Middle frontal gyrus (tissue), 1 donor: ENCODE results near the gene TMPRSS6.

Experiments
- DNase-seq: peaks from one replicate; pipeline ENCODE4 v3.0.0-alpha.2; 2015; ENCODE audit warnings: low spot score; ENCODE audit errors: extremely low spot score

The TMPRSS6 gene

DNA sequence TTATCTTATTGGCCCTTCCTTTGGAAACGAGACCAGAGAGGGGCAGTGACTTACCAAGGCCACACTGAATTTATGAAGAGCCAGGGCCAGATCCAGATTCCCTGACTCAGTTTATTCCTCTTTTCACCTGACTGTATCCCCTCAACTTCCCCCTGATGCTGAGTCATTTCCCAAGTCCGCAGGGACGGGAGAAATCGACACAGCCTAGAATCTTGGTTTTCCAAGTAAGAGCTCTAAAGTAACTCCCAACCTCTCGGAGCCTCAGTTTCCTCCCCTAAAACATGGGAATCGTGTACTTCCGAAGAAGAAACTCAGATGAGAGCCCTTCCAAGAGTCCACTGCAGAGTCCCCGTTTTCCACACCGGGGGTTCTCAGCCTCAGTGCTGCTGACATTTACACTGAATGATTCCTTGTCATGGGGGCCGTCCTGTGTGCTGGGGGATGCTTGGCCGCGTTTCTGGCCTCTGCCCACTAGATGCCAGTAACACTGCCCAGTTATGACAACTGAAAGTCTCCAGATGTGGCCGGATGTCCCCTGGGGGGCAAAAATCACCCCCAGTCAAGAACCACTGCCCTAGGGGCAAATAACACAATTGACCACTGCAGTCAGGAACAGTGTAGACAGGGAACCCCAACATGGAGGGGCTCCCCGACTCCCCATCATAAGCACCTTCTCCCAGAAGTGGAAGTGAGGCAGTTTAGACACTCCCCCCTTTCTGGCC, 78.8 kb downstream of the TMPRSS6 start:
- DNase-seq = no peak

DNA sequence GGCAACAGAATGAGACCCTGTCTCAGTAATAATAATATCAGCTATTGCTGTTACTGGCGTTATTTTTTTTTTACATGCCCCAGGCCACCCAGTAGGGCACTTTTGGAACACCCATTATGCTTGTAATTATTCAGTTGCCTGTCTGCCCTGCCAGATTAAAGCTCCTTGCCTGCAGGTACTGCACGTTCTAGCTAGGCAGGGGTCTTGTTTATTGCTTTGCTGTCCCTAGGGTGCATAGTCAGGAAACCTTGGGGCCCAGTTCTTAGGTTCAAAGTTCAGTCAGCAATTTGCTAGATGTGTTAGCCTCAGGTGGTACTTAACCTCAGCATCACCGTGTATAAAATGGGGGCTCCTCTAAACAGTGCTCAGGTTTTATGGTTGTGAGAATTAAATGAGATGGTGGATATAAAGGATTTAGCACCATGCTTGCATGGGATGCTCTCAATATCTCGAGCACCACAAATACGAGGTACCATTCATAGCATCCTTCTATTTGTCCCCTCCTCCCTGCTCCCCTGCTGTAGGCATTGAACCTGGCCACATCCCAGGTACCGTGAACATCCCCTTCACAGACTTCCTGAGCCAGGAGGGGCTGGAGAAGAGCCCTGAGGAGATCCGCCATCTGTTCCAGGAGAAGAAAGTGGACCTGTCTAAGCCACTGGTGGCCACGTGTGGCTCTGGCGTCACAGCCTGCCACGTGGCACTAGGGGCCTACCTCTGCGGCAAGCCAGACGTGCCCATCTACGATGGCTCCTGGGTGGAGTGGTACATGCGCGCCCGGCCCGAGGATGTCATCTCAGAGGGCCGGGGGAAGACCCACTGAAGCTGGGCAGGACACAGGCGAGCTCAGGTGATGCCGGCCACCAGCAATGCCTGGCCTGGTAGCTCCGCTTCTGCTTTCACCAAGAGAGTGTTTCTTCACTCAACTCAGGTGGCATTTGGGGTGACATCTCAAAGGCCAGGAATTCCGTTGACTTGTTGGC, 80.5 kb downstream of the TMPRSS6 start:
- DNase-seq = no peak

DNA sequence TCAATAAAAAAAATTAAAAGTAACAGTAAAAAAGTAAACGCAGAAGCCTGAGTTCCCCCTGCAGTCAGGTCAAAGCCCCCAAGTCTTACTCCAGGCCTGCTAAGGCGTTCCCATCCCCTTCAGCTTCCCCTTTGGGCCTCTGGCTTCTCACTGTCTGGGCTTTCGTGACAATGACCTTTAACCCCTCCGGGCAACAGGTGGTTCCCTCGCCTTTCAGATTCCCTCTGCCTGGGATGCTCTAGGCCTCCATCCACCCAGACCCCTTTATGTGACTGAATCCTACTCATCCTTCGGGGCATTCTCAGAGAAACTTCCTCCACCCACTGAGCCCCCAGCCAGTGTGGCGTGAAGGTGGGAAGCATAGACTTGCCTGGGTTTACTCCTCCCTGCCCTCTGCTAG, 82.0 kb downstream of the TMPRSS6 start:
- no peak for DNase-seq

DNA sequence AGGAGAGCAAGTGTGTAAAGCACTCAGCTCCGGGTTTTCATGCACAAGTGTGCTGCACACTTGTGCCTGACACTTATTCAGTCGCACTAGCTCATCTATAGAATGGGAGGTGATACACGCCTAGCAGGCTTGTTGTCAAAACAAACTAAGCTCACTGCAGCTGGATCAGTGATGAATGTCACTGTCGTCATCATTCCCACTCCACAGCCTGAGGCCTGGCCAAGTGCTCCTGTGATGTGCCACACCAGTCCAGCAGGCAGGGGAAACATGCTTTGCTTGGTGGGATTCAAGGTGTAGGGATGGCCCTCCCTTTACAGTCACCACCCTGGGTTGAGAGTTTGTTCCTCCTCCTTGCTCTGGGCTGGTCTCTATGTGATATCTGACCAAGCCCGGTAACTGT, 83.2 kb downstream of the TMPRSS6 start:
- no peak for DNase-seq

DNA sequence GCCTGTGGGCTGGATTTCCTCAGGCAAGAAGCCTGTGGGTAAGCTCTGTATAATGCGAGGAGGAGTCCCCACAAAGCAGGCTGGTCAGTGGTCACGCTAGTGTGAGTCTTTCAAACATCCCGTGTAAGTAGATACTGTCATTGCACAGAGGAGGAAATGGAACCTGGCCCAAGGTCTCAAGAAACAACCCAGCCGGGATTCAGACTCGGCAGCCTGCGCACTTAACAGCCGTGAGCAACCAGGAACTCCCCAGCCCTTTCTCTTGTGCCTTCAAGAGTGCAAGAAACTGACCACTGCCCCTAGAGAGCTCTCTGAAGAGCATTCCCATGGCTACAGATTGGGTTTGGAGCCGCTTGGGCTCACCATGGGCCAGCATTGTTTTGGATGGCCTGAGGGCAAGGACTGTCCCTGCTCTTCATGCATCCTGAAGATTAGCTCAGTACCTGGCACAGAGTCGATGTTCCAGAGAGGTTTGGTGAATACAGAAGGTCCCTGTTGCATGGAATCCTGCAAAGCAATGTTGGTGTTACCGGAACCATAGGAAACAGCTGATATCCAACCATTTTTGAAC, 83.9 kb downstream of the TMPRSS6 start:
- no peak for DNase-seq

DNA sequence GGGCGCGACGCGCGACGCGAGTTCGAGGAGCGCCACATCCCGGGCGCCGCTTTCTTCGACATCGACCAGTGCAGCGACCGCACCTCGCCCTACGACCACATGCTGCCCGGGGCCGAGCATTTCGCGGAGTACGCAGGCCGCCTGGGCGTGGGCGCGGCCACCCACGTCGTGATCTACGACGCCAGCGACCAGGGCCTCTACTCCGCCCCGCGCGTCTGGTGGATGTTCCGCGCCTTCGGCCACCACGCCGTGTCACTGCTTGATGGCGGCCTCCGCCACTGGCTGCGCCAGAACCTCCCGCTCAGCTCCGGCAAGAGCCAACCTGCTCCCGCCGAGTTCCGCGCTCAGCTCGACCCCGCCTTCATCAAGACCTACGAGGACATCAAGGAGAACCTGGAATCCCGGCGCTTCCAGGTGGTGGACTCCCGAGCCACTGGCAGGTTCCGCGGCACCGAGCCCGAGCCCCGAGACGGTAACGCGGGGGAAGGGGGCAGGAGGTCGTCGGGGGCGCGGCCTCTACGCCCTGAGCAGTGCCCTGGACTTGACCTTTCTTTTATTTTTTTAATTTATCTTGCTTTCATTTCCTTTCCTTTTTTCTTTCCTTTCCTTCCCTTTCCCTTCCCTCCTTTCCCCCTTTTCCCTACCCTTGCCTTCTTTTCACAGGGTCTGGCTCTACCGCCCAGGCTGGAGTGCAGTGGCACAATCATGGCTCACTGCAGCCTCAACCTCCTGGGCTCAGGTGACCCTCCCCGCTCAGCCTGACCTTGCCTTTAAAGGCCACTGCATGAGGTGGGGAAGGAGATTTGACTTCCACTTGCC, 85.0 kb downstream of the TMPRSS6 start:
- DNase-seq = no peak

DNA sequence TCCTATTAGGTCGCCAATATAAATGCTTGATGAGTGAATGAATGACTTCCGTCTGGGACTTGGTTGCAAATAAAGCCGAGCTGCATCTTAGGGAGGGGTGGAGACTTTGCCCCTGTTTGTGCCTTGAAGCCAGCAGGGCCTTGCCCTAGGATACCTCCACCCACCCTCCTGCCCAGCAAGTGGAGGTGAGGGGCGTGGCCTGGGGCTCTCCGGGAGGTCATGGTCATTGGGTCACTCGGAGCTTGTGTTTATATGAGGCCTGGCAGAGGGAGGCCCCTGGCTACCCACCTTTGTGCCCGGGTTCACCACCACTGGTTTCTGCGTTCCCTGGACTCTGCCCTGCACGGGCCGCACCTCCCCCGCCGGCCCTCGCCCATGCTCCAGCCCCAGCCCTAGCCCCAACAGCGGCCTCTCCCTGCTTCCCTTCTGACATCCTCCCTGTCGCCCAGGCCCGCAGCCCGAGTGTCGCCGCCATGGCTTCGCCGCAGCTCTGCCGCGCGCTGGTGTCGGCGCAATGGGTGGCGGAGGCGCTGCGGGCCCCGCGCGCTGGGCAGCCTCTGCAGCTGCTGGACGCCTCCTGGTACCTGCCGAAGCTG, 85.7 kb downstream of the TMPRSS6 start:
- no peak for DNase-seq

DNA sequence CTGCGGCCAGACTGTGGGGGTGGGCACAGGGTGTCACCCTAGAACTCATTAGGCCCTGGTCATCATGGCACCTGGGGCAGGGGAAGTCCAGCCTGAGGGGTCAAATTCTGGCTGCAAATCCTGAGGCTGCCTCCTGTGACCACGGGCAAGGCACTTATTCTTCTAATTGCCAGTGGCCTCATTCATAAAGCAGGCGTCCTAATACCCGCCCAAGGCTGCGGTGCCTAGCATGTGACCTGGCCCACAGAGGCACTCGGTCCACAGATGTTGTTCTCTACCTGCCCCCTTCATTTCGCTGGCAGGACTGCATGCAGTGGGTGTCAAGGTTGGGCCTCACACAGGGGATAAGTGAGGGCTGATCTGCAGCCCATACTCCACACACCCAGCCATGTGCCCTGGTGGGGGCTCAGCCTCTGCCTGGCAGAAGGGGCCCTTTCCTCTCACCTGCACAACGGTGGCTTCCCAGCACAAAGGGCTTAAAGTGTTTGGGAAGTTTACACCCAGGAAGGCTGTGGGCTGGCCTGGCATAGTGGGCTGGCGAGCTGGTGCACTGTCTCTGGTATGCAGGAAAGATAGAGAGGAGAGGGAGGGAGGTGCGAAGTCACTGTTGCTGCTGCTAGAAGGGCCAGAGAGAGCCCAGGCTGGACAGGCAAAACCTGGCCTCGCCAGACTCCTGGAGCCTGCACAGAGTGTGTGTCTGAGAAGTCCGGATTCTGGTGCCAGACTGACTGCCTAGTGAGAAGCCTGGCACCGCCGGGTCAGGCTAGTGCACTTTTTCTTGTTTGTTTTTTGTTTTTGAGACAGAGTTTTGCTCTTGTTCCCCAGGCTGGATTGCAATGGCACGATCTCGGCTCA, 86.8 kb downstream of the TMPRSS6 start:
- DNase-seq = no peak

DNA sequence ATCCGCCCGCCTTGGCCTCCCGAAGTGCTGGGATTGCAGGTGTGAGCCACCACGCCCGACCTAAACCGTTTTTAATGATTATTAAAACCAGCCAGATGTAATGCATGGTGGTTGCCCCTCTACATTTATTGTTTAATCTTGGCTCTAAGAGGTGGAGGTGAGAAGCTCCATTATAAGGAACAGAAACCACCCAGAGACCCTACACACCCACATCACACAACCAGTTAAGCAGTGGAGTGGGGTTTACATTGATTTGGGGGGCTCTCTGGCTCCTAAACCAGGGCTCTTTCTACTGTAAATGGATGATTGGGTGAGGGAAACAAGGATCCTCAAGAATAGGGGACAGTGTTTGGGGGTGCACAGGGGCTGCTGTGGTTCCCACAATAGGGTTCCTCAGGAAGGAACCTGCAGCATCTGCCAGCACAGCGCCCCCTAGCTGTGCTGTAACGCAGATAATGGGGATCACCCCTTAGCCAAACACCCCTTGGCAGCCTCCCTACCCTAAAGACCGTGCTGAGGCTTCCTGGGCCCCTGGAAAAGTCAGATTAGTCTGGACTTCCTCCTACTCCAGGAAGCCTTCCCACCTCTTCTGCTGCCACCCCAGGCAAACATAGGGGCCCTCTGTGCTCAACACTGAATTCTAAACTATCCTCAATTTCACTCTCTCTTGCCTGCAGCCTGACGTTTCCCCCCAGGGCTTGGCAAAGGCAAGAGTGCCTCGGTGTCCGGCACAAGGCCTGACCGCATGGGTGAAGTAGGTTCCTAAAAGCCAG, 87.6 kb downstream of the TMPRSS6 start:
- DNase-seq = no peak

DNA sequence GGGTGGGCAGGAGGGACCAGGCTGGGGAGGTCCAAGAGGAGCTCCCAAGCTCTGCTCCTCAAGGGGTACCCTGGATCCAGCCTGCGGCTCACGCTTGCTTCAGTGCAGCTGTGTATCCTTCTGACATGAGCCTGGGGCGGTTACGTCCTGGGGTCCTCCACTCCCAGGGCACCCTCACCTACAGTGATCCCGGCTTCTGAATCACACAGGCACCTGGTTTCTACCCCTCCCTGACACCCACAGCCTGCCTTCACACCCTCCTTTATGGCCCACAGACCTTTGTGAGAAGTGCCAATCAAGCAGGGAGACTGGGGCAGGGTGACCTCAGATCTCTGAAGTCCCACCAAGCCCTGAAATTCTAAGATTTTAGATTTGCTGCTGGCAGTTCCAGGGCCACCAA, 88.5 kb downstream of the TMPRSS6 start:
- no peak for DNase-seq

DNA sequence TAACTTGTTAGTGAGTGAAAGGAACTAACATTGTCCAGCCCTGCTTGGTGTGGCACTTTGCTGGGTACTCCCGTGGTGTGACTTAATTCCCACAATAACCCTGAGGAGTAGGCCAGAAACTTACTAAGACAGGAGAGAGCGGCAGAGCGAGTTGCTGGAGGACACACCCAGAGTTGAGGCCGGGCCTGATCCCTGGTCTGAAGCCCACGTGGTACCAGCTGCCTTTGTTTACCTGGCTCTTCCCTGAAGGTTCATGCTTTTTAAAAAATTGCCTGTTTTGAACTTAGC, 89.4 kb downstream of the TMPRSS6 start:
- no peak for DNase-seq

DNA sequence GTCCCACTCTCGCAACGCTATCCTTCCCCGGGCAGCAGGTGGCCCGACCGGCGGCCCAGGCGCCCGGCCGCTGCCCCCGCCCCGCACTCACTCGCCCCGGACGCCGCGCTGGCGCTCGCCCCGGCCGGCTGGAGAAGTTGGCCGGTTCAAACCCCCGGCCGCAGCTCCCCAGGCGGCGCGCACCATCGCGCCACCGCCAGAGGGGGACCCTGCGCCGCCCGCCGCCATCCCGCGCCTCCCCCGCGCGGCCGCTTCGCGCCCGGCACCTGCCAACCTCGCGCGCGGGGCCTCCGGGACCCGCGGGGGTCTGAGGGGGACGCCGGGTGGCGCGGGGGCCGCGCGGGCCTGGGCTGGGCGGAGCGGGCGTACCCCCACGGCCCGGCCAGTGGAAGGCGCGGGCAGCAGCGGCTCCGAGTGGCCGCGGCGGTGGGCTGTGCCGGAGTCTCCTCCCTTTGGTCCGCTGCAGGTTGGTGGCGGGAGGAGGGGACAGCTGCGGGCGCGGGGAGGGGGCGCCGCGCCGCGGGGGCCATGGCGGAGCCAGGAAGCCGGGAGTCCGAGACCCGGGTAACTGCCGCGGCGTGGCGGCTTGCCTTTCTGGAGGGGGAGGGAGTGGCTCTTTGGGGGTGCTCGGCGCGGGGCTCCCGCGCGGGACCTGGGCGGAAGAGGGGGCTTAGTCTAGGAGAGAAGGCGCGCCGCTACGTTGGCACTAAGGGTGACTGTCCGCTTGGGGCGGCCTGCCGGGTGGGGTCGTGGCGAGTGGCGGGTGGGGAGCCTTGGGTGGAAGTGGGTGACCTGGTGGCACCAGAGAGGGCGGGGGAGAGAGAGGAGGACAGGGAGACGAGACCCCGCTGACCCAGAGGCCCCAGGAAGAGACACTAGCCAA, 90.0 kb downstream of the TMPRSS6 start, which contains the start of the genes MPST and TST:
Gene MPST (plus strand): TSS at position 434 of the 883 bp plus-strand sequence. CDS start 95 bp downstream, at position 529.
Gene TST (minus strand): TSS at position 139 of the 883 bp plus-strand sequence. CDS start 715 bp downstream, outside the sequence.
- peak; percentile 64 for DNase-seq

DNA sequence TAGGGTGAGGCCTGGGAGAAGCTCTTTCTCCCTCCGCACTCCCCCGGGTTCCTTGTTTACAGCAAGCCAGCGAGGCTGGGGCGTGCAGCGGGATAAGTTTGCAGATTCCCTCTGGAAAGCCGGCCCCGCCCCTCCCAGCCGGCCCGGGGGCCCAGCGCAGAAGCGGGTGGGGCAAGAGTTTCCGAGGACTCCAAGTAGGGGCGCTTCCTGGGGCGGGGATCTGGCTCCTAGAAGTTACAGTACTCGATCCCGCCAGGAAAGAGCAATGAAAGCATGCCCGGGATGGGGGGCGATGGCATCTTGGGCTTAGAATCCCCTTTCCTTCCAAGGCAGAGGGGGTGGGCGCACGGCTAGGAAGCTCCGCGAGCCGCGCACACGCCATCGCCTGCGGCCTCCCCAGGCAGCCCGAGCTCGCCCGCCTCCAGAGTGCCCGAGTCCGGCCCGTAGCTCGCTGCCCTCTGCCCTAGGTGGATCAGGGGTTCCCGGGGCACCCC, 90.7 kb downstream of the TMPRSS6 start:
- no peak for DNase-seq

DNA sequence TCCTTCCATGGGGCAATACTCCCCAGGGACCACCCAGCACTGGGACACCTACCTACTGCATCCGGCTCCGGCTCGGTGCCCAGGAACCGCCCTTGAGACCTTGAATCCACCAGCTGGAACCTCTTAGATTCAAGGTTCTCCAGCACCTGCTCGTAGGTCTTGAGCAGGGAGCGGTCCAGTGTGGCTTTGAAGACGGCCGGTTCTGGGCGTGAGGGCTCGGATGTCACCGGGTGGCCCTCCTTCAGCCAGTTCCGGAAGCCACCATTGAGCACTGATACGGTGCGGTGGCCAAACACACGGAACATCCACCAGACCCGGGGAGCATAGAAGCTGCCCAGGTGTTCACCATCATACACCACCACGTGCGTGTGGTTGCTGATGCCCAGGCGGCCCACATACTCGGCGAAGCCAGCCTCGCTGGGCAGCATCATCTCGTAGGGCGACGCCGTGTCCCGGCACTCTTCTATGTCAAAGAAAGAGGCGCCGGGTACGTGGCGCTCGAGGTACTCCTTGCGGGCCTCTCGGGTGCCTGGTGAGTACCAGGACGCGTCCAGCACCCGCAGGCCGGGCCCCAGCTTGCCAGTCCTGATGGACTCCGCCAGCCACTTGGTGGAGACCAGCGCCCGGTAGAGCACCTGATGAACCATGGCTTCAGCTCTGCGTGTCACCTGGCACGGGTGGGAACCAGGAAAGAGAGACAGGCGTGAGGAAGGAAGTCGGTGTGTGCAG, 91.3 kb downstream of the TMPRSS6 start:
- DNase-seq = no peak

DNA sequence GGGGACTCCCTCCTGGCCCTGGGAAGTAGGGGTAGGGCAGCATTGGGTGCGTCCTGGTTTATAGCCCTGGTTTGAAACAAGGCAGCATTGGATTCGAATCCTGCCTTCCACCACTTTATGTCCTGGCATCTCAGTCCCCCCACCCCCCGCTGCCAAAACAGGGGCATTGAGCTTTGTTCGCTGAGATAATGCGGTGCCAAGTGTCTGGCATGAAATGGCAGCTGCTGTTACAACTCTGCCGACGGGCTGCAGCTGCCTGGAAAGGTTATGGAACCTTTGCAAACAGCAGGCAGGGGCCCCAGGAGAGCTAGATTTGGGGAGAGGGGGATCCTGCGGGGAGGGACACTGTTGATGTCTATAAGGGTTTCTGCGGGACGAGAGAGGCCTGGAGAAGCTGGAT, 92.2 kb downstream of the TMPRSS6 start:
- no peak for DNase-seq

DNA sequence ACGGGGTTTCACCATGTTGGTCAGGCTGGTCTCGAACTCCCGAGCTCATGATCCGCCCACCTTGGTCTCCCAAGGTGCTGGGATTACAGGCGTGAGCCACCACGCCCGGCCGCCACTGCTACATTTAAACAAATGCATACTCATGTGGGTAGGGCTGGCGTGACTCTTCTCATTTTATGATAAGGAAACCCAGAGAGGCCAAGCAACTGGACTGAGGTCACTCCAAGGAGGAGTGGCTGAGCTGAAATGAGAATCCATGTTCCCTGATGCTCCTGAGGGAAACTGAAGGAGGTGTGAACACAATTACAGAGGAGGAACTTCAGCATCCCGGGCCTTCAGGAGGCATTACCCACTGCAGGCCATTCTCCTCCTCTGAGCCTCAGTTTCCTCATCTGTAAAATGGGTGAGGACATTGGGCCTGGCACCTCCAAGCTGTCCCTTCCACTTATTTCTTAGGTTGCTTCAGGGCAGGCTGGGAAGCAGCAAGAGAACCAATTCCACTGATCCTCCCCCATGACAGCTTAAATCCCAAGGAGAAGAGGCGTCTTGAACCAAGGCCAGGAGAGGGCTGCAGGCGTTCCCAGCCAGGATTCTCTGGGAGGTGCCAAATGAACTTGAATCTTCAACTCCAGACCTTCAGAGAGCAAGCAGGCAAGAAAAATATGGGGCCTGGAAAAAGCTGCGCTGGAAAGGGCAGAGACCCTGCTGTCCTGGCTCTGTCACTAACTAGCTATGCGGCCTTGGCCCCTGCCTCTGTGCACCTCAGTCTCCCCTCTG, 93.2 kb downstream of the TMPRSS6 start:
- DNase-seq = no peak

DNA sequence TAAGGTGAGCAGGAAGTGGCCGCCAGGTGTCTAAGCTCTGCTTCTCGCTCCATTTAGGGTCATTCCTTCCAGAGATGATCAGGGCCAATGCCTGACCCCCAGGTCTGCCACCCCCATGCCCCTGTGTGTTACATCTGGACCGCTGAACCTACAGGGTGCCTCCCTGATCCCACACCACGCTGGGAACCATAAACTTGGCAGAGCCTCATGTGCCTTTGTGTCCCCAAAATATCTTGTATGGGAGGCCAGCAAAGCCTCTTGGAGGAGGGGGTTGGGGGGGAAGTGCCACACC, 94.0 kb downstream of the TMPRSS6 start:
- no peak for DNase-seq
